GM12892 (cell line): ENCODE results near the gene ALG13.

ENCODE experiments used
- POLR2A ChIP-seq: IDR thresholded peaks from 2 replicates; pipeline ENCODE4 v1.6.1; 2011; ENCODE audit warnings: low read depth, low read length, control low read depth
- TAF1 ChIP-seq: IDR thresholded peaks from 2 replicates; pipeline ENCODE4 v1.6.1; 2011; ENCODE audit warnings: low read depth, mild to moderate bottlenecking, control low read depth, low read length, borderline replicate concordance

DNA sequence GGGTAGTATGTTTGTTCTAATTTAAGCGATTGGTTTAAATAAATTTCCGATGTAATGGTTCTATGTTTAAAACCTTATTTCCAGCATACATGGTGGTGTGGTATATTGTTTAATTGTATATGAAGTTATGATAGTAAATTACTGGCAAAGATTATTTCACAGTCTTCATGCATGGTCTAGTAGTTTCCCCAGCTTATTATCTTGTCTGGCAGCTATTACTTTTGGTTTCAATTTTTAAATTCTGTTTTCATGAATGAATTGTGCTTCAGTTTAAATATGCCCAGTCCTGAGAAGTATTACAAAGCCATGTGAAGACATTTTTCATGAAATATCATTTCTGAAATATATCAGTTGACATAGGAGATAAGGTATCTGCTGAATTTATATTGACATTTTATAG is 6.3 kb downstream of the ALG13 start:
- TF ChIP-seq TAF1 (no peak), POLR2A (no peak)
